DND-41 (cell line): Measurements from ENCODE around the gene SPOPL.

Source experiments
- CTCF ChIP-seq: IDR thresholded peaks from 2 replicates; pipeline ENCODE4 v1.5.1; 2012; ENCODE audit warnings: borderline replicate concordance, low read length, moderate library complexity, mild to moderate bottlenecking; ENCODE audit not compliant: poor library complexity, severe bottlenecking; ENCODE audit errors: extremely low read depth
- EZH2 ChIP-seq: IDR thresholded peaks from 3 replicates; pipeline ENCODE4 v1.6.1; 2012; ENCODE audit warnings: borderline replicate concordance, low read depth, mild to moderate bottlenecking, moderate library complexity, low read length, inconsistent platforms; ENCODE audit not compliant: severe bottlenecking

- TF ChIP-seq CTCF (no peak), EZH2 (no peak)
Measured at GRCh38 chr2:138516030-138516704, 14.6 kb downstream of the SPOPL start.
